ENCODE measurements around the gene ANKRD62.

ANKRD62 gene

GRCh38 chr18:12101266-12101665 is 7.6 kb downstream of the ANKRD62 start:
- H3K79me2 ChIP-seq: no peaks in the 10 kb centered on the region
- H3K9ac ChIP-seq: no peak overlapping the region
- H3K27me3 ChIP-seq (ENCODE audit: control insufficient read depth, insufficient read depth, low read length): no peaks in the 10 kb centered on the region
- H3K4me2 ChIP-seq (ENCODE audit: low read length): no peak overlapping the region
- H3K4me3 ChIP-seq (ENCODE audit: low read depth, low read length): no peak overlapping the region
- H3K27ac ChIP-seq: no peak overlapping the region
- TF ChIP-seq CTCF (IDR thresholded peaks at IDR 0.05): no peak
- H2AFZ ChIP-seq: no peak overlapping the region
- H3K4me1 ChIP-seq: no peaks in the 10 kb centered on the region
- no peaks in the 10 kb centered on the region for H3K36me3 ChIP-seq (ENCODE audit: control insufficient read depth, insufficient read depth, low read length)
- no peaks in the 10 kb centered on the region for H3K9me3 ChIP-seq (ENCODE audit: control insufficient read depth, low read length)

GRCh38 chr18:12102136-12102842 is 8.6 kb downstream of the ANKRD62 start:
- no peak for TF ChIP-seq CTCF (IDR thresholded peaks at IDR 0.05)
- H3K4me1 ChIP-seq: no peaks in the 10 kb centered on the region
- no peaks in the 10 kb centered on the region for H3K27me3 ChIP-seq (ENCODE audit: control insufficient read depth, insufficient read depth, low read length)
- H3K79me2 ChIP-seq: no peaks in the 10 kb centered on the region
- H3K27ac ChIP-seq: no peak overlapping the region
- H2AFZ ChIP-seq: no peak overlapping the region
- H3K9ac ChIP-seq: no peak overlapping the region
- no peaks in the 10 kb centered on the region for H3K36me3 ChIP-seq (ENCODE audit: control insufficient read depth, insufficient read depth, low read length)
- no peak overlapping the region for H3K4me2 ChIP-seq (ENCODE audit: low read length)
- no peaks in the 10 kb centered on the region for H3K9me3 ChIP-seq (ENCODE audit: control insufficient read depth, low read length)
- H3K4me3 ChIP-seq (ENCODE audit: low read depth, low read length): no peak overlapping the region

- H3K79me2 ChIP-seq: no peaks in the 10 kb centered on the region
- H3K4me1 ChIP-seq: no peaks in the 10 kb centered on the region
- no peak overlapping the region for H3K27ac ChIP-seq
- H3K9me3 ChIP-seq (ENCODE audit: control insufficient read depth, low read length): no peaks in the 10 kb centered on the region
- no peak overlapping the region for H3K9ac ChIP-seq
- H3K27me3 ChIP-seq (ENCODE audit: control insufficient read depth, insufficient read depth, low read length): no peaks in the 10 kb centered on the region
- no peak overlapping the region for H2AFZ ChIP-seq
- no peaks in the 10 kb centered on the region for H3K36me3 ChIP-seq (ENCODE audit: control insufficient read depth, insufficient read depth, low read length)
- H3K4me3 ChIP-seq (ENCODE audit: low read depth, low read length): no peak overlapping the region
- TF ChIP-seq CTCF (IDR thresholded peaks at IDR 0.05): no peak
- H3K4me2 ChIP-seq (ENCODE audit: low read length): no peak overlapping the region
Measured at GRCh38 chr18:12106471-12106870, 12.8 kb downstream of the ANKRD62 start.

- Histone ChIP-seq H3K9me3 (ENCODE audit: control insufficient read depth, low read length) (no peaks in the 10 kb centered on the region), H3K4me1 (no peaks in the 10 kb centered on the region), H2AFZ (no peak overlapping the region), H3K27me3 (ENCODE audit: control insufficient read depth, insufficient read depth, low read length) (no peaks in the 10 kb centered on the region), H3K4me2 (ENCODE audit: low read length) (no peak overlapping the region), H3K4me3 (ENCODE audit: low read depth, low read length) (no peak overlapping the region), H3K36me3 (ENCODE audit: control insufficient read depth, insufficient read depth, low read length) (no peaks in the 10 kb centered on the region), H3K9ac (no peak overlapping the region), H3K27ac (no peak overlapping the region), H3K79me2 (no peaks in the 10 kb centered on the region)
- TF ChIP-seq CTCF (IDR thresholded peaks at IDR 0.05): no peak
Measured at GRCh38 chr18:12109836-12110235, 16.2 kb downstream of the ANKRD62 start.

GRCh38 chr18:12113999-12114646 is 20.5 kb downstream of the ANKRD62 start:
- H2AFZ ChIP-seq: no peak overlapping the region
- H3K4me1 ChIP-seq: no peaks in the 10 kb centered on the region
- no peak overlapping the region for H3K27ac ChIP-seq
- no peaks in the 10 kb centered on the region for H3K36me3 ChIP-seq (ENCODE audit: control insufficient read depth, insufficient read depth, low read length)
- no peak overlapping the region for H3K4me3 ChIP-seq (ENCODE audit: low read depth, low read length)
- no peaks in the 10 kb centered on the region for H3K9me3 ChIP-seq (ENCODE audit: control insufficient read depth, low read length)
- H3K79me2 ChIP-seq: no peaks in the 10 kb centered on the region
- no peak for TF ChIP-seq CTCF (IDR thresholded peaks at IDR 0.05)
- no peak overlapping the region for H3K9ac ChIP-seq
- no peak overlapping the region for H3K4me2 ChIP-seq (ENCODE audit: low read length)
- H3K27me3 ChIP-seq (ENCODE audit: control insufficient read depth, insufficient read depth, low read length): no peaks in the 10 kb centered on the region
